ENCODE measurements around the gene ZC3H4.

The ZC3H4 gene

GRCh38 chr19:47130120-47130588, 16.6 kb upstream of the ZC3H4 start:
- Histone ChIP-seq H3K23ac (ENCODE audit: low read depth, low read length, poor library complexity) (no peak overlapping the region), H2AFZ (ENCODE audit: low read length) (peak overlapping the region; percentile 87), H4K8ac (ENCODE audit: low read depth, low read length) (no peak overlapping the region), H3K4me3 (ENCODE audit: low read length in 2 of 2) (no peak overlapping the region), H3K36me3 (replicated peaks in 1 of 2; ENCODE audit: control insufficient read depth in 2 of 2, insufficient read depth in 2 of 2, low read length in 2 of 2) (peaks cover 2 to 31% of the 10 kb centered on the region in 2 donors), H2AK5ac (ENCODE audit: low read depth, low read length) (no peak overlapping the region), H2BK15ac (ENCODE audit: low read length) (no peak overlapping the region), H3K18ac (ENCODE audit: low read length) (no peak overlapping the region), H3K9me3 (replicated peaks in 1 of 2; ENCODE audit: control insufficient read depth in 2 of 2, insufficient read depth in 1 of 2, low read depth in 1 of 2, low read length in 2 of 2) (peaks cover 0 to 4% of the 10 kb centered on the region in 2 donors), H3K27ac (replicated peaks; ENCODE audit: low read length) (no peak overlapping the region), H3K4me2 (ENCODE audit: insufficient read depth, low read length, poor library complexity, severe bottlenecking) (no peak overlapping the region), H2BK12ac (ENCODE audit: low read length) (no peak overlapping the region), H2BK120ac (ENCODE audit: low read depth, low read length) (no peak overlapping the region), H2BK5ac (ENCODE audit: low read length) (no peak overlapping the region), H3K4ac (ENCODE audit: low read length) (no peak overlapping the region), H3K9ac (ENCODE audit: low read depth, low read length, poor library complexity) (no peak overlapping the region), H4K91ac (ENCODE audit: low read depth, low read length, poor library complexity) (no peak overlapping the region), H3K4me1 (ENCODE audit: control insufficient read depth in 2 of 2, insufficient read depth in 1 of 2, low read depth in 1 of 2, low read length in 2 of 2) (peaks cover 7% of the 10 kb centered on the region in 2 donors), H3K27me3 (ENCODE audit: control insufficient read depth in 3 of 3, insufficient read depth in 3 of 3, low read depth in 1 of 3, low read length in 3 of 3) (no peaks in the 10 kb centered on the region), H3K14ac (ENCODE audit: low read length) (no peak overlapping the region), H3K79me1 (ENCODE audit: low read depth, low read length) (peaks cover 3% of the 10 kb centered on the region)
- no CpG with 5 or more reads among the region's 8 CpGs for WGBS, 2 donors (ENCODE audit: extremely low coverage in 2 of 2, insufficient read length in 2 of 2, insufficient replicate concordance in 1 of 2)
- DNase-seq (ENCODE audit: low spot score): no peak

- no peak overlapping the region for H3K4me2 ChIP-seq (ENCODE audit: insufficient read depth, low read length, poor library complexity, severe bottlenecking)
- H3K18ac ChIP-seq (ENCODE audit: low read length): no peak overlapping the region
- no peak overlapping the region for H3K9ac ChIP-seq (ENCODE audit: low read depth, low read length, poor library complexity)
- peak overlapping the region; percentile 87 for H2AFZ ChIP-seq (ENCODE audit: low read length)
- H3K4me3 ChIP-seq (ENCODE audit: low read length in 2 of 2): no peak overlapping the region
- H2BK12ac ChIP-seq (ENCODE audit: low read length): no peak overlapping the region
- no peak overlapping the region for H4K8ac ChIP-seq (ENCODE audit: low read depth, low read length)
- no peak overlapping the region for H2AK5ac ChIP-seq (ENCODE audit: low read depth, low read length)
- no peak overlapping the region for H3K23ac ChIP-seq (ENCODE audit: low read depth, low read length, poor library complexity)
- DNase-seq (ENCODE audit: low spot score): no peak
- H4K91ac ChIP-seq (ENCODE audit: low read depth, low read length, poor library complexity): no peak overlapping the region
- no peak overlapping the region for H3K4ac ChIP-seq (ENCODE audit: low read length)
- H3K4me1 ChIP-seq (ENCODE audit: control insufficient read depth in 2 of 2, insufficient read depth in 1 of 2, low read depth in 1 of 2, low read length in 2 of 2): peaks cover 7 to 9% of the 10 kb centered on the region in 2 donors
- no peak overlapping the region for H3K27ac ChIP-seq (replicated peaks; ENCODE audit: low read length)
- H3K27me3 ChIP-seq (ENCODE audit: control insufficient read depth in 3 of 3, insufficient read depth in 3 of 3, low read depth in 1 of 3, low read length in 3 of 3): no peaks in the 10 kb centered on the region
- H3K9me3 ChIP-seq (replicated peaks in 1 of 2; ENCODE audit: control insufficient read depth in 2 of 2, insufficient read depth in 1 of 2, low read depth in 1 of 2, low read length in 2 of 2): peaks cover 0 to 4% of the 10 kb centered on the region in 2 donors
- no peak overlapping the region for H2BK120ac ChIP-seq (ENCODE audit: low read depth, low read length)
- no peak overlapping the region for H2BK5ac ChIP-seq (ENCODE audit: low read length)
- peaks cover 2 to 25% of the 10 kb centered on the region in 2 donors for H3K36me3 ChIP-seq (replicated peaks in 1 of 2; ENCODE audit: control insufficient read depth in 2 of 2, insufficient read depth in 2 of 2, low read length in 2 of 2)
- peaks cover 3% of the 10 kb centered on the region for H3K79me1 ChIP-seq (ENCODE audit: low read depth, low read length)
- no CpG with 5 or more reads among the region's 4 CpGs for WGBS, 2 donors (ENCODE audit: extremely low coverage in 2 of 2, insufficient read length in 2 of 2, insufficient replicate concordance in 1 of 2)
- H2BK15ac ChIP-seq (ENCODE audit: low read length): no peak overlapping the region
- no peak overlapping the region for H3K14ac ChIP-seq (ENCODE audit: low read length)
Measured at GRCh38 chr19:47129579-47129978, 16.0 kb upstream of the ZC3H4 start.

DNA sequence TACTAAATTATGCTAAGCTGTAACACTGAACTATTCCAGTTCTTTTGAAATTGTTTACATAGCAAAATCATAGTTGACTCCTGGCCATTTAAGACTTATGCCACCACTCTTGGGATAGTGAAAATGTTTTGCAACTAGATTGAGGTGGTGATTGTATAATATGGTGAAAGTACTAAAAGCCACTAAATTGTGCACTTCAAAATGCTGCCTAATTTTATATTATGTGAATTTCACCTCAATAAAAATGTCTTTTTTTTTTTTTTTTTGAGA, 12.0 kb upstream of the ZC3H4 start:
- Histone ChIP-seq H2AFZ (ENCODE audit: low read length) (no peak overlapping the region), H3K18ac (ENCODE audit: low read length) (no peak overlapping the region), H4K8ac (ENCODE audit: low read depth, low read length) (no peak overlapping the region), H3K14ac (ENCODE audit: low read length) (no peak overlapping the region), H3K27me3 (ENCODE audit: control insufficient read depth in 3 of 3, insufficient read depth in 3 of 3, low read depth in 1 of 3, low read length in 3 of 3) (no peaks in the 10 kb centered on the region), H3K4me2 (ENCODE audit: insufficient read depth, low read length, poor library complexity, severe bottlenecking) (no peak overlapping the region), H3K36me3 (replicated peaks in 1 of 2; ENCODE audit: control insufficient read depth in 2 of 2, insufficient read depth in 2 of 2, low read length in 2 of 2) (no peaks in the 10 kb centered on the region), H2BK120ac (ENCODE audit: low read depth, low read length) (no peak overlapping the region), H3K4me1 (ENCODE audit: control insufficient read depth in 2 of 2, insufficient read depth in 1 of 2, low read depth in 1 of 2, low read length in 2 of 2) (peaks cover 0 to 2% of the 10 kb centered on the region in 2 donors), H3K4me3 (ENCODE audit: low read length in 2 of 2) (no peak overlapping the region), H3K27ac (replicated peaks; ENCODE audit: low read length) (no peak overlapping the region), H2AK5ac (ENCODE audit: low read depth, low read length) (no peak overlapping the region), H3K79me1 (ENCODE audit: low read depth, low read length) (no peaks in the 10 kb centered on the region), H3K4ac (ENCODE audit: low read length) (no peak overlapping the region), H3K9ac (ENCODE audit: low read depth, low read length, poor library complexity) (no peak overlapping the region), H2BK5ac (ENCODE audit: low read length) (no peak overlapping the region), H3K23ac (ENCODE audit: low read depth, low read length, poor library complexity) (no peak overlapping the region), H4K91ac (ENCODE audit: low read depth, low read length, poor library complexity) (no peak overlapping the region), H2BK15ac (ENCODE audit: low read length) (no peak overlapping the region), H3K9me3 (replicated peaks in 1 of 2; ENCODE audit: control insufficient read depth in 2 of 2, insufficient read depth in 1 of 2, low read depth in 1 of 2, low read length in 2 of 2) (peaks cover 0 to 4% of the 10 kb centered on the region in 2 donors), H2BK12ac (ENCODE audit: low read length) (no peak overlapping the region)
- DNase-seq (ENCODE audit: low spot score): no peak

DNA sequence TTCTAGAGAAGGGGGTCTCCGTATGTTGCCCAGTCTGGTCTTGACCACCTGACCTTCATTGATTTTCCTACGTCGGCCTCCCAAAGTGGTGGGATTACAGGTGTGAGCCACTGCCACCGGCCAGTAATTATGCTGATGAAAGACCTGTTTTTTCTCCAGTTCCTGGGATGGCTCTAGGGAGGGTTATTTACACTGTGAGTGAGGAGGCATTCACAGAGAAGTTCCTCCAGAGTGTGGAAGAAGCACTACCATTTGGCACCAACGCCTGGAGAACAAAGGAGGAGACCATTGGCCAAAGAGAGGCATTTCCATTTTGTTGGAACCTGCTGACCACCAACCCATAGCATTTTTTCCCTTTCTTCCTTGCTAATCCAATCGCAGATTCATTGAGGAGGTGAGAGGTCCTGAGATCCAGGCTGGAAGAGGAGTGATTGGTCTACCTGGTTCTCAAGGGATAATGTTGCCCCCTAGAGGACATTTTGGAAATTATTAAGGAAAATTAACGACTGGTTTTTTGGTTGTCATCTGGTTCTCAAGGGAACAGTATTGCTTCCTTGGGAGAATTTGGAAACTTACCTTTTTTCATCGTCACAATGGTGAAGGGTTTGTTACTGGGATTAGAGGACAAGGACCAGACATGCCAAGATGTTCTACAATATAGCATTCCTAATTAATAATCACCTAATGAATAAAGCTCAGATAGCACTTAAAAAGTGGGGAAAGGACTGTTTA, 11.5 kb upstream of the ZC3H4 start:
- Histone ChIP-seq H3K4me3 (ENCODE audit: low read length in 2 of 2) (no peak overlapping the region), H2BK12ac (ENCODE audit: low read length) (no peak overlapping the region), H3K4me2 (ENCODE audit: insufficient read depth, low read length, poor library complexity, severe bottlenecking) (no peak overlapping the region), H3K9ac (ENCODE audit: low read depth, low read length, poor library complexity) (no peak overlapping the region), H3K4me1 (ENCODE audit: control insufficient read depth in 2 of 2, insufficient read depth in 1 of 2, low read depth in 1 of 2, low read length in 2 of 2) (peaks cover 0 to 2% of the 10 kb centered on the region in 2 donors), H3K36me3 (replicated peaks in 1 of 2; ENCODE audit: control insufficient read depth in 2 of 2, insufficient read depth in 2 of 2, low read length in 2 of 2) (no peaks in the 10 kb centered on the region), H4K8ac (ENCODE audit: low read depth, low read length) (no peak overlapping the region), H3K79me1 (ENCODE audit: low read depth, low read length) (no peaks in the 10 kb centered on the region), H3K23ac (ENCODE audit: low read depth, low read length, poor library complexity) (no peak overlapping the region), H3K27ac (replicated peaks; ENCODE audit: low read length) (no peak overlapping the region), H2BK120ac (ENCODE audit: low read depth, low read length) (no peak overlapping the region), H4K91ac (ENCODE audit: low read depth, low read length, poor library complexity) (no peak overlapping the region), H3K4ac (ENCODE audit: low read length) (no peak overlapping the region), H3K9me3 (replicated peaks in 1 of 2; ENCODE audit: control insufficient read depth in 2 of 2, insufficient read depth in 1 of 2, low read depth in 1 of 2, low read length in 2 of 2) (peaks cover 0 to 4% of the 10 kb centered on the region in 2 donors), H2BK5ac (ENCODE audit: low read length) (no peak overlapping the region), H2BK15ac (ENCODE audit: low read length) (no peak overlapping the region), H3K14ac (ENCODE audit: low read length) (no peak overlapping the region), H2AFZ (ENCODE audit: low read length) (peak overlapping the region; percentile 52), H3K27me3 (ENCODE audit: control insufficient read depth in 3 of 3, insufficient read depth in 3 of 3, low read depth in 1 of 3, low read length in 3 of 3) (no peaks in the 10 kb centered on the region), H3K18ac (ENCODE audit: low read length) (no peak overlapping the region), H2AK5ac (ENCODE audit: low read depth, low read length) (no peak overlapping the region)
- DNase-seq (ENCODE audit: low spot score): peak; percentile 76
- WGBS, 2 donors (ENCODE audit: extremely low coverage in 2 of 2, insufficient read length in 2 of 2, insufficient replicate concordance in 1 of 2): no CpG with 5 or more reads among the region's 8 CpGs

All from neuronal stem cell (in vitro differentiated cells).